Activated T-helper 2 cell treated with anti-CD3 and anti-CD28 coated beads, Interferon-gamma antibody, Interleukin-2, Interleukin-4, amounts not matched to agents 10 μg/mL and 5 μg/mL and 100 μg/mL, durations not matched to agents 14 hours and 24 hours and 36 hours (primary cell): ENCODE data around the gene SCAMP3. TPM values are rescaled to one million over a fixed set of nuclear protein-coding genes. Genes with fewer than 3 reads are reported as not detected.
"Not testable (repeated sequence)": the region's sequence is repeated elsewhere in the genome, so short reads cannot be mapped to it uniquely, and the experiment has no call there.

Source experiments
- DNase-seq: peaks from one replicate; pipeline ENCODE4 v3.0.0; 2021; ENCODE audit warnings: low spot score
- H3K27ac Mint-ChIP-seq: one replicate; pipeline ENCODE4 v1.8.0; 2021; ENCODE audit warnings: mixed read lengths
- H3K27me3 Mint-ChIP-seq: one replicate; pipeline ENCODE4 v1.8.0; 2021; ENCODE audit warnings: low read depth, mixed read lengths
- H3K36me3 Mint-ChIP-seq: one replicate; pipeline ENCODE4 v1.8.0; 2021; ENCODE audit warnings: low read depth, mixed read lengths
- H3K4me1 Mint-ChIP-seq: one replicate; pipeline ENCODE4 v1.8.0; 2021; ENCODE audit warnings: low read depth, mixed read lengths
- H3K4me3 Mint-ChIP-seq: one replicate; pipeline ENCODE4 v1.8.0; 2021; ENCODE audit warnings: low read depth, mild to moderate bottlenecking, moderate library complexity, mixed read lengths
- H3K9me3 Mint-ChIP-seq: one replicate; pipeline ENCODE4 v1.8.0; 2021; ENCODE audit warnings: mixed read lengths
- intact Hi-C: fragments of 100-400 bp; cut with micrococcal nuclease; formaldehyde crosslinking; loops from one replicate; pipeline ENCODE4 v1.15.1; 2023
- total RNA-seq: library from RNA; stranded (reverse); gene quantifications from 2 replicates; pipeline ENCODE4 v1.2.3, GENCODE V29; 2022

The SCAMP3 gene
- total RNA-seq, 1 donor from 2014 or later = 113 TPM

- H3K4me1 Mint-ChIP-seq = peaks cover 26% of the 10 kb centered on the region
- DNase-seq = peak; percentile 99
- H3K27ac Mint-ChIP-seq = peak overlapping the region; percentile 94
- H3K27me3 Mint-ChIP-seq = no peaks in the 10 kb centered on the region
- intact Hi-C loops = loop anchor here (1.0 to 5.0 kb wide), 4 partner anchors 17 to 46 kb away; partner anchors contain the start of genes CLK2 and MTX1
- H3K4me3 Mint-ChIP-seq = peak overlapping the region; percentile 95
- no peaks in the 10 kb centered on the region for H3K9me3 Mint-ChIP-seq
- H3K36me3 Mint-ChIP-seq = peaks cover 14% of the 10 kb centered on the region
Measured at GRCh38 chr1:155227261-155228095, 34.7 kb downstream of the SCAMP3 start.

GRCh38 chr1:155226910-155227260, 35.3 kb downstream of the SCAMP3 start:
- intact Hi-C loops = loop anchor here (1.0 to 5.0 kb wide), 5 partner anchors 17 to 51 kb away; partner anchors contain the start of genes CLK2 and MTX1
- peaks cover 26% of the 10 kb centered on the region for H3K4me1 Mint-ChIP-seq
- no peak for DNase-seq
- peaks cover 14% of the 10 kb centered on the region for H3K36me3 Mint-ChIP-seq
- H3K27ac Mint-ChIP-seq = peak overlapping the region; percentile 94
- H3K4me3 Mint-ChIP-seq = peak overlapping the region; percentile 95
- H3K9me3 Mint-ChIP-seq = no peaks in the 10 kb centered on the region
- H3K27me3 Mint-ChIP-seq = no peaks in the 10 kb centered on the region

GRCh38 chr1:155226188-155226909, 35.8 kb downstream of the SCAMP3 start:
- Mint-ChIP-seq H3K4me1 (peaks cover 26% of the 10 kb centered on the region), H3K36me3 (peaks cover 14% of the 10 kb centered on the region), H3K27me3 (no peaks in the 10 kb centered on the region), H3K9me3 (no peaks in the 10 kb centered on the region), H3K4me3 (peak overlapping the region; percentile 95), H3K27ac (peak overlapping the region; percentile 94)
- intact Hi-C loops = loop anchor here (1.0 to 5.0 kb wide), 2 partner anchors 34 to 50 kb away; no protein-coding TSS in a partner anchor
- DNase-seq = peak; percentile 74

- not testable (repeated sequence) for H3K9me3 Mint-ChIP-seq, DNase-seq, H3K27ac Mint-ChIP-seq, H3K27me3 Mint-ChIP-seq
- intact Hi-C loops = loop anchor here (5.0 kb wide), 1 partner anchor 33 kb away; no protein-coding TSS in a partner anchor
- Mint-ChIP-seq H3K36me3 (peaks cover 14% of the 10 kb centered on the region), H3K4me3 (peak overlapping the region; percentile 95), H3K4me1 (peaks cover 23% of the 10 kb centered on the region)
Measured at GRCh38 chr1:155225404-155225759, 36.8 kb downstream of the SCAMP3 start.

DNA sequence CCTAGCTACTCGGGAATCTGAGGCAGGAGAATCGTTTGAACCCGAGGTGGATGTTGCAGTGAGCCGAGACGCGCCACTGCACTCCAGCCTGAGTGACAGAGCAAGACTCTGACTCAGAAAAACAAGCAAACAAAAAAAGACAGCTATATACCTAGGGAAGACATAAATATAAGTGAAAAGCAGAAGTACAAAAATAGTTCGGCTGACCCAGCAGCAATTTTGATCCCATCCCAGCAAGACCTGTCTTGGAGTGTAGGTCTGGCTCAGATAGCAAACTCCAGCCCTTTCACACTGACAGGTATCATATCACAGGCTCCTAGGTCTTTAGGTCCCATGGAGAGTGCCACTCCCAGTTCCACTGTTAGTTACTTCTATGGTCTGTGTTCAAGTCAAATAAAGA, 39.1 kb downstream of the SCAMP3 start:
- no peak for DNase-seq
- no peak overlapping the region for H3K4me3 Mint-ChIP-seq
- H3K4me1 Mint-ChIP-seq = peaks cover 33% of the 10 kb centered on the region
- H3K9me3 Mint-ChIP-seq = no peaks in the 10 kb centered on the region
- H3K36me3 Mint-ChIP-seq = peaks cover 14% of the 10 kb centered on the region
- H3K27ac Mint-ChIP-seq = peak overlapping the region; percentile 22
- intact Hi-C loops = no loop called here
- H3K27me3 Mint-ChIP-seq = no peaks in the 10 kb centered on the region

DNA sequence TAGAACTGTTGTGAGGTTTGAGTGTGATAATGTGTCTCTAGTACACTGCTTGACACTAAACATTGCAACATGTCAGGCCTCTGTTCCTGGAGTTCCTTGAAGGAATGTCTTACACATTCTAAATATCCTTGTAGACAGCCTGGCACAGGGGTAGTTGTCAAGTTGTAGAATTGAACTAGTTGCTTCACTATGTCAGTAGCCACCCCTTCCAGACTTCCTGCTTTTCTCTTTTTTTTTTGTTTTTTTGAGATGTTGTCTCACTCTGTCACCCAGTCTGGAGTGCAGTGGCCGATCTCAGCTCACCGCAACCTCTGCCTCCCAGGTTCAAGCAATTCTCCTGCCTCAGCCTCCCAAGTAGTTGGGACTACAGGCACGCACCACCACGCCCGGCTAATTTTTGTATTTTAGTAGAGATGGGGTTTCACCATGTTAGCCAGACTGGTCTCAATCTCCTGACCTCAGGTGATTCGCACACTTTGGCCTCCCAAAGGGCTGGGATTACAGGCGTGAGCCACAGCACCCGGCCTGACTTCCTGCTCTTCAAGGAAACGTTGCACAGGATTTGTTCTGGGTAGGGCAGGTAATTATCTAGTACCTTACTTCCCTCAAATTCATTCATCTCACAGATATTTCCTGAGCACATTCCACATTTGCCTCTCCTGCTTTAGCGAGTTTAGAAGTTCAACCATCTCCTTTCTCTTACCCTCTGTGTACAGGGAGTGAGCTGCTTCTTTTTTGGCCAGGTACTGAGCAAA, 41.8 kb downstream of the SCAMP3 start:
- H3K27me3 Mint-ChIP-seq, intact Hi-C loops, H3K9me3 Mint-ChIP-seq, H3K4me3 Mint-ChIP-seq, H3K27ac Mint-ChIP-seq, H3K36me3 Mint-ChIP-seq, DNase-seq: not testable (repeated sequence)
- peaks cover 18% of the 10 kb centered on the region for H3K4me1 Mint-ChIP-seq

DNA sequence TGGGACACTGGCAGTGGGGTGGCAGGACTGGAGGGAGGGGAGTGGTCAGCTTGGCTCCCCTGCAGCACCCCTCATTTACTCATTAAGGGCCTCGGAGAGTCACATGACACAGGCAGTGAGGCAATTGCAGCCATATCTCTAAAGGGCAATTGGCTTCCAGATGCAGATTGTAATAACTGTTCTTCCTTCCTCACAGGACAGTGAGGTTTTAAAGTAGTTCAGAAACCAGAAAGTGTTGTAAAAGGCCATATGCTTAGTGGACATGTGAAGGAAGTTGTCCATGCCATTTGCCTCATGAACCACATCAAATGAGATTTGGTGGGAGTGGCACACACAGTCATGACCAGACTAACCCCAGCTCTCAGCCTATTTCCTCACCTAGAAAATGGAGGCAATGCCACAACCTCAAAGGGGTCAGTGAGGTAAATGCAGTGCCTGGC, 42.5 kb downstream of the SCAMP3 start:
- no peak for DNase-seq
- Mint-ChIP-seq H3K27ac (peak overlapping the region; percentile 71), H3K36me3 (peaks cover 12% of the 10 kb centered on the region), H3K27me3 (no peaks in the 10 kb centered on the region), H3K4me1 (peaks cover 16% of the 10 kb centered on the region), H3K9me3 (no peaks in the 10 kb centered on the region), H3K4me3 (no peak overlapping the region)
- intact Hi-C loops = no loop called here

DNA sequence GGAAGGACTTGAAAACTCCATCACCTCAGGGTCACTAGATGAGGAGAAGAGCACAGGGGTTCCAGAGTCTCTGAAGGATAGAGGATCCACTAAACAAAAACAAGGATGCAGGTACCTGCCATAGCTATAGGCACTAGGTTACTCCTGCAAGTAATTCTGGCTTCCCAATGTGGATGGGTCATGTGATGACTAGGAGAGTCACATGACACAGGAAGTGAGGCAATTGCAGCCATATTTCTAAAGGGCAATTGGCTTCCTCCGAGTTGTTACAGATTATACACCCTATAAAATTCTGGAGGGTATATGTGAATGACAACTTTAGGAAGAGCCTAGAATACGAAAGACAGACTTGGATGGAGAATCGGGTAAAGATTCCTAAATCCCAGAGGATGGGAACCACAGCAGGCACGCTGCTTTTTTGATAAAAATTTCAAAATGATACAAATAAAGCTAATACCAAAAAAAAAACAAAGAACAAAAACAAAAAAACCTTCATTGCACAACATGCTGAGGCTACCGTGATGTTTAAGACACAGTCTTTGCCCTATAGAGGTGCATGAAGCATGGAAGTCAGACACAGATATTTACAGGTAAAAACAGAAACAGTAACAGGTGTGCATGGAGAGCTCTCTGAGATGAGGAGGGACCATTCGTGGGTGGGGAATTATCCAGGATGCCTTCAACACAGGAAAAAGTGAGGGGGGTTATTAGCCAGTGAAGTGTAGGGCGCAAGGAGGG, 43.1 kb downstream of the SCAMP3 start:
- no peaks in the 10 kb centered on the region for H3K9me3 Mint-ChIP-seq
- peak overlapping the region; percentile 71 for H3K27ac Mint-ChIP-seq
- DNase-seq = no peak
- H3K4me1 Mint-ChIP-seq = peaks cover 16% of the 10 kb centered on the region
- H3K36me3 Mint-ChIP-seq = peaks cover 9% of the 10 kb centered on the region
- intact Hi-C loops = no loop called here
- no peaks in the 10 kb centered on the region for H3K27me3 Mint-ChIP-seq
- H3K4me3 Mint-ChIP-seq = no peak overlapping the region

DNA sequence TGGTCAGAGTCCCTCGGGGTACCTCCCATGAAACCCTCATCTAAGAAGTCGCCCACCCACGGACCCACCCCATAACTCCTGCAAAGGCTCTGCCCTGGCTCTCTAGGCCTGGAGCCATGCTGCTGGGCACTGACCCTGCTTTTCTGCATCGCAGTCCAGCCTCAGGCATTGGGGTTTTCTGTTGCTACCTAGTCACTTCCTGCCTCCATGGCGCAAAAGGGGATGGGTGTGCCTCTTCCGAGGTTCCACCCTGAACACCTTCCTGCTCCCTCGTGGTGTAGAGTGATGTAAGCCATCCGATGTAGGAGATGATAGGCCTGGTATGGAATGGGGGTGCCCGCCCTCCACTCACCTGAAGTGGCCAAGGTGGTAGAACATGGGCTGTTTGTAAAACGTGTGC, 47.5 kb downstream of the SCAMP3 start:
- Mint-ChIP-seq H3K4me1 (peaks cover 21% of the 10 kb centered on the region), H3K36me3 (peaks cover 14% of the 10 kb centered on the region)
- H3K27me3 Mint-ChIP-seq, DNase-seq, intact Hi-C loops, H3K4me3 Mint-ChIP-seq, H3K9me3 Mint-ChIP-seq, H3K27ac Mint-ChIP-seq: not testable (repeated sequence)

DNA sequence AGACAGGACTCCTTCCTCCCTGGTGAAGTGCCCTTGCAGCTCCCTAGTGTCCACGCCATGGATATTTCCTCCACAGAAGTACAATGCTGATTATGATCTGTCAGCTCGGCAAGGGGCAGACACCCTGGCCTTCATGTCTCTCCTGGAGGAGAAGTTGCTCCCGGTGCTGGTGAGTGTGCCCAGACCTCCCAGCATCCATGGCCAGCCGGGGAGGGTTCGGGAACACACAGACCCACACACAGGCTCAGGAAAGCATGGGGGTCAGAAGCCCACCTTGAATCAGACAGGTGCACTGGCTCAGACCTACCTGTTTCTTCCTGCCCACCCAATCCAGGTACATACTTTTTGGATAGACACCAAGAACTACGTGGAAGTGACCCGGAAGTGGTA, 50.1 kb downstream of the SCAMP3 start:
- H3K9me3 Mint-ChIP-seq, intact Hi-C loops, H3K4me3 Mint-ChIP-seq, H3K27ac Mint-ChIP-seq, H3K27me3 Mint-ChIP-seq, DNase-seq: not testable (repeated sequence)
- Mint-ChIP-seq H3K4me1 (peaks cover 23% of the 10 kb centered on the region), H3K36me3 (peaks cover 14% of the 10 kb centered on the region)

- H3K9me3 Mint-ChIP-seq, H3K27me3 Mint-ChIP-seq, DNase-seq, intact Hi-C loops, H3K27ac Mint-ChIP-seq, H3K4me3 Mint-ChIP-seq: not testable (repeated sequence)
- peaks cover 14% of the 10 kb centered on the region for H3K36me3 Mint-ChIP-seq
- peaks cover 26% of the 10 kb centered on the region for H3K4me1 Mint-ChIP-seq
Measured at GRCh38 chr1:155211381-155212050, 50.6 kb downstream of the SCAMP3 start.
